OCI-LY7 (cell line): ENCODE measurements around the gene OPHN1.
A peak's percentile ranks its signal among the peaks of the same experiment; 100 is the strongest.

Source experiments
- CTCF ChIP-seq: fragments of 200-600 bp; sonication (generic); conservative IDR thresholded peaks from 2 replicates; pipeline ENCODE4 v1.5.1; 2014; ENCODE audit warnings: mild to moderate bottlenecking, antibody characterized with exemption, low read length, moderate library complexity, mixed read lengths
- EZH2phosphoT487 ChIP-seq: fragments of 200-600 bp; sonication (generic); IDR thresholded peaks from 2 replicates; pipeline ENCODE4 v1.6.1; 2018; ENCODE audit warnings: low read depth, borderline replicate concordance, mild to moderate bottlenecking, mixed run types, antibody characterized with exemption, low read length, moderate library complexity, mixed read lengths

- TF ChIP-seq CTCF (peak; percentile 56), EZH2phosphoT487 (no peak)
These were observed 249.6 kb downstream of the OPHN1 start for GRCh38 chrX:68183612-68184214.
